Upper lobe of left lung (tissue), 6 donors: ENCODE measurements around the gene KMT2E. TPM values are rescaled to one million over a fixed set of nuclear protein-coding genes. Genes with fewer than 3 reads are reported as not detected.
"Not testable (repeated sequence)": the region's sequence is repeated elsewhere in the genome, so short reads cannot be mapped to it uniquely, and the experiment has no call there.

Experiments used
- ATAC-seq, 2 donors: fragments of 200-7000 bp; cut with Tn5 transposase; one replicate each; pipeline ENCODE4 v1.9.1; 2022; ENCODE audit warnings: mild to moderate bottlenecking in 2 of 2, moderate library complexity in 2 of 2; ENCODE audit not compliant: low FRiP score in 2 of 2
- DNase-seq, 2 donors: peaks; one replicate each; pipeline ENCODE4 v3.0.0-alpha.2; 2019 to 2020
- H3K27ac ChIP-seq, 4 donors: fragments of 200-600 bp; sonication (generic); one replicate each; pipeline ENCODE4 v1.5.1; 2016 to 2019
- H3K27me3 ChIP-seq, 4 donors: fragments of 200-600 bp; sonication (generic); one replicate each; pipeline ENCODE4 v1.5.1; 2017 to 2019
- H3K36me3 ChIP-seq, 4 donors: fragments of 200-600 bp; sonication (generic); one replicate each; pipeline ENCODE4 v1.5.1; 2016 to 2019
- H3K4me1 ChIP-seq, 4 donors: fragments of 200-600 bp; sonication (generic); one replicate each; pipeline ENCODE4 v1.5.1; 2018 to 2019
- H3K4me3 ChIP-seq, 4 donors: fragments of 200-600 bp; sonication (generic); one replicate each; pipeline ENCODE4 v1.5.1; 2017 to 2019; ENCODE audit warnings: mild to moderate bottlenecking in 2 of 4, moderate library complexity in 1 of 4
- H3K9me3 ChIP-seq, 4 donors: fragments of 200-600 bp; sonication (generic); one replicate each; pipeline ENCODE4 v1.5.1; 2018 to 2019
- CTCF ChIP-seq, 6 experiments: fragments of 450-650 bp in 4 of 6; fragments of 200-600 bp in 2 of 6; sonication (generic) in 2 of 6; IDR thresholded peaks; one replicate each; pipeline ENCODE4 v1.5.1; 2016 to 2019; ENCODE audit warnings: antibody characterized with exemption in 6 of 6
- EP300 ChIP-seq, 4 donors: sonication (generic); formaldehyde crosslinking; IDR thresholded peaks; one replicate each; pipeline ENCODE4 v1.5.1; 2017; ENCODE audit warnings: antibody characterized with exemption in 4 of 4, control low read depth in 2 of 4
- POLR2A ChIP-seq, 4 donors: fragments of 450-650 bp; IDR thresholded peaks; one replicate each; pipeline ENCODE4 v1.5.1; 2016 to 2017; ENCODE audit warnings: antibody characterized with exemption in 4 of 4, mild to moderate bottlenecking in 2 of 4
- POLR2AphosphoS5 ChIP-seq, 2 donors: sonication (generic); formaldehyde crosslinking; IDR thresholded peaks; one replicate each; pipeline ENCODE4 v1.5.1; 2017; ENCODE audit warnings: antibody characterized with exemption in 2 of 2
- WGBS, 2 donors: methylation state at CpG; one replicate each; pipeline ENCODE4 v1.1.5; 2017 to 2018; 5-methylcytosine and 5-hydroxymethylcytosine counted together
- total RNA-seq, 6 donors: library from RNA; depleted of rRNA in 4 of 6; stranded (reverse); fragments of >200 nt in 4 of 6; gene quantifications; one replicate each; pipeline versions ENCODE4 v1.1.0 to v1.2.1, GENCODE V29; 2016 to 2021
- donor health status: DM: no; HTN: no; CAD: no; lungs with moderate emphysema.
- donor health status: DM: no; HTN: yes; CAD: no; lungs with severe emphysema.

The KMT2E gene
- total RNA-seq, 6 donors from 2014 or later, result 77.3 to 182 (median 105) TPM

GRCh38 chr7:104984585-104985258 is 29.3 kb upstream of the KMT2E start:
- Histone ChIP-seq H3K4me3 (peak overlapping the region in 3 of 4 donors; percentile 48 to 54 (median 53)), H3K27ac (peak overlapping the region; percentile 95 to 99 (median 97)), H3K36me3 (no peaks in the 10 kb centered on the region), H3K9me3 (no peaks in the 10 kb centered on the region), H3K27me3 (no peaks in the 10 kb centered on the region), H3K4me1 (peaks cover 44 to 66% (median 50%) of the 10 kb centered on the region in 4 donors)
- ATAC-seq (no peak), DNase-seq (no peak)
- WGBS, 2 donors, result 42 to 47% methylated on average over 7 of the region's 7 CpGs
- TF ChIP-seq POLR2A (IDR thresholded peaks at IDR 0.05) (no peak), CTCF (IDR thresholded peaks at IDR 0.05) (no peak), POLR2AphosphoS5 (IDR thresholded peaks at IDR 0.05) (no peak), EP300 (IDR thresholded peaks at IDR 0.05) (no peak)

DNA sequence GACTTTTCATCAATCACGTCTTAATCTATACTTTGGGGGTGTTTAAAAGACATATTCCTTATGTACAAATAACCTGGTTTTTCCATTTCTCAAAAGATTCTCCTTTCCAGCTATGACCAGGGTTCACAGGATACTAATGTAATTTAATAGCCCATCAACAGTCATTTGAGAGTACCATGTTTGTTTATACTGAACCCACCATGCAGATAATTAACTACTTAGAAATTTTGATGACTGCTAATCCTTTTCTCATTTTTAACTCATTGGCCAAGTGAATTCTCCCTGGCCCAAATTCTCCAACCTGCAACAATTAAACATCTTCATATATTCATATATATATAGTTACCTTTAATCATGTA is 28.8 kb upstream of the KMT2E start:
- DNase-seq, result no peak
- Histone ChIP-seq H3K9me3 (no peaks in the 10 kb centered on the region), H3K4me3 (no peak overlapping the region), H3K27me3 (no peaks in the 10 kb centered on the region), H3K4me1 (peaks cover 43 to 60% (median 47%) of the 10 kb centered on the region in 4 donors), H3K36me3 (no peaks in the 10 kb centered on the region), H3K27ac (peak overlapping the region; percentile 95 to 99 (median 97))
- WGBS, 2 donors, result 53% methylated on average over 1 of the region's 1 CpG
- ATAC-seq, result no peak
- TF ChIP-seq POLR2A (IDR thresholded peaks at IDR 0.05) (no peak), POLR2AphosphoS5 (IDR thresholded peaks at IDR 0.05) (no peak), CTCF (IDR thresholded peaks at IDR 0.05) (no peak), EP300 (IDR thresholded peaks at IDR 0.05) (no peak)

GRCh38 chr7:104986628-104987259 is 27.3 kb upstream of the KMT2E start:
- Histone ChIP-seq H3K36me3 (peaks cover 0 to 10% (median 4%) of the 10 kb centered on the region in 4 donors), H3K4me3 (no peak overlapping the region), H3K4me1 (peaks cover 37 to 56% (median 41%) of the 10 kb centered on the region in 4 donors), H3K9me3 (no peaks in the 10 kb centered on the region), H3K27me3 (no peaks in the 10 kb centered on the region), H3K27ac (peak overlapping the region in 2 of 4 donors; percentile 3 to 97)
- TF ChIP-seq POLR2AphosphoS5 (IDR thresholded peaks at IDR 0.05), result no peak
- WGBS, 2 donors, result 58 to 71% methylated on average over 6 of the region's 6 CpGs
- ATAC-seq, result no peak
- DNase-seq, result no peak

DNA sequence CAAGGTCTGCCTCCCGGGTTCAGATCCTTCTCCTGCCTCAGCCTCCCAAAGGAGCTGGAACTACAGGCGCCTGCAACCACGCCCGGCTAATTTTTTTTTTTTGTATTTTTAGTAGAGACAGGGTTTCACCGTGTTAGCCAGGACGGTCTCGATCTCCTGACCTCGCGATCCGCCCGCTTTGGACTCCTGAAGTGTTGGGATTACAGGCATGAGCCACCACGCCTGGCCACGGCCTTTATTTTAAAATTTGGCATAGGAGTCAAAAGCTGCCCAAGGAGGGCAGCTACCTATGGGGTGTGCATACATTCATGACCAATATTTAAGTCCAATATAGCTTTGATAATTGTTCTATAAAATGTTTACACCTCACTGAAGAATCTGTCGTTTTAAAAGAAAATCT is 26.6 kb upstream of the KMT2E start:
- peaks cover 31 to 54% (median 36%) of the 10 kb centered on the region in 4 donors for H3K4me1 ChIP-seq
- not testable (repeated sequence) for ATAC-seq

DNA sequence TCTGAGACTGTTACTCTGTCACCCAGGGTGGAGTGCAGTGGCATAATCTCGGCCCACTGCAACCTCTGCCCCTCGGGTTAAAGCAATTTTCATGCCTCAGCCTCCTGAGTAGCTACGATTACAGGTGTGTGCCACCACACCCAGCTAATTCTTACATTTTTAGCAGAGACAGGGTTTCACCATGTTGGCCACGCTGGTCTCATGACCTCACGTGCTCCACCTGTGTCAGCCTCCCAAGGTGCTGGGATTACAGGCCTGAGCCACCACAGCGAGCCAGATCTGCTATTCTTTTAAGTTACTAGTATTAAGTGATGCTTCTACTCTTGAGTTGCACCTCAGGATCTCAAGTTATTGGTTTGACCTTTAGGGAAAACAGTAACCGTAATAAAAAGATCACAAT is 23.0 kb upstream of the KMT2E start:
- no peak for ATAC-seq
- WGBS, 2 donors, result 91 to 96% methylated on average over 7 of the region's 7 CpGs

More for the DNA sequence above, 26.6 kb upstream of the KMT2E start:
- H3K27me3 ChIP-seq, H3K36me3 ChIP-seq, DNase-seq, H3K9me3 ChIP-seq, H3K4me3 ChIP-seq: not testable (repeated sequence)
- WGBS, 2 donors, result 88% methylated on average over 14 of the region's 14 CpGs
- H3K27ac ChIP-seq, result peak overlapping the region in 1 of 4 donors; percentile 16

More for the DNA sequence above, 23.0 kb upstream of the KMT2E start:
- Histone ChIP-seq H3K27me3 (no peaks in the 10 kb centered on the region), H3K4me1 (peaks cover 15 to 54% (median 40%) of the 10 kb centered on the region in 4 donors), H3K4me3 (no peak overlapping the region), H3K36me3 (peaks cover 0 to 15% (median 4%) of the 10 kb centered on the region in 4 donors), H3K9me3 (no peaks in the 10 kb centered on the region), H3K27ac (no peak overlapping the region)
- no peak for DNase-seq
- TF ChIP-seq EP300 (IDR thresholded peaks at IDR 0.05) (no peak), CTCF (IDR thresholded peaks at IDR 0.05) (no peak)
